RWPE1 (cell line): ENCODE results near the gene ABCC4.
A peak's percentile ranks its signal among the peaks of the same experiment; 100 is the strongest.

Experiments used
- CTCF ChIA-PET: fragments of 350-600 bp; sonication (Branson Sonifier 250); formaldehyde crosslinking; extraction: SDS; loops from one replicate; lab custom pipeline; 2021; lab: Yijun Ruan, JAX
- POLR2A ChIA-PET: fragments of 400-600 bp; formaldehyde crosslinking; extraction: SDS; loops from one replicate; lab custom pipeline; 2020; ENCODE audit warnings: antibody characterized with exemption; ENCODE audit not compliant: low non-redundant PET; lab: Yijun Ruan, JAX
- DNase-seq: peaks from one replicate; pipeline ENCODE4 v3.0.0; 2012; ENCODE audit warnings: low spot score
- H3K27ac ChIP-seq: fragments of 450-650 bp; 2 replicates; pipeline ENCODE4 v1.5.1; 2017
- CTCF ChIP-seq: fragments of 450-650 bp; conservative IDR thresholded peaks from 2 replicates; pipeline ENCODE4 v1.5.1; 2017; ENCODE audit warnings: low read depth, mild to moderate bottlenecking

The ABCC4 gene

DNA sequence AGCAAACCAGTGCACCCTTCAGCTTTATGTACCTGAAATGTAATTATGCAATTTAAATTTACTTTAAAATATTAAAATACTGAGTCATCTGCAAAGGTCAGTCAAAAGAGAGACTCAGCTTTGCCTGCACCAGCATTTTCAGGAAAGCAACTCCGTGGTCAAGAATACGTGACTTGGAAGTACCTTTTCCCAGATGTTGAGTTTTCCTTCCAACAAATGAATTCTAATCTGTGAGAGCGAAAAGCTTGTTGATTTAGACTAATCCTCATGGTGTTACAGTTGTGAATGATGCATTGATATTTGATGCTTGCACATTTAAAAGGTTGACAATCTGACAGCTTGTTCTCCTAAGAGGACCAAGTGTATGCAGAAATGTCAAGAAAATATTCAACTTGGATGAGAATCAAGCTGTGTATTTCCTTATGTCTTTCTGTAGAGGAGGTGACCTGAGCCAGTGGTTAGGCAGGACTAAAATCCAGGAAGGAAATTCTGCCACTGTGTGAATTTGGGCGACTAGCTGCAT is 270.4 kb downstream of the ABCC4 start:
- H3K27ac ChIP-seq, result no peak overlapping the region
- no peak for DNase-seq
- CTCF ChIA-PET, result interaction anchor here (0.6 to 0.7 kb wide), 2 partner anchors 53 to 380 kb away, joined by 3 read pairs; no protein-coding TSS in a partner anchor
- no peak for TF ChIP-seq CTCF
- POLR2A ChIA-PET, result no interaction called here

- TF ChIP-seq CTCF, result no peak
- no peak overlapping the region for H3K27ac ChIP-seq
- POLR2A ChIA-PET, result no interaction called here
- CTCF ChIA-PET, result no interaction called here
- no peak for DNase-seq
Measured at GRCh38 chr13:95027638-95028037, 273.6 kb downstream of the ABCC4 start.

- ChIA-PET CTCF (no interaction called here), POLR2A (no interaction called here)
- no peak for TF ChIP-seq CTCF
- H3K27ac ChIP-seq, result no peak overlapping the region
- no peak for DNase-seq
Measured at GRCh38 chr13:95025116-95025515, 276.1 kb downstream of the ABCC4 start.

- DNase-seq, result peak; percentile 12
- no peak for TF ChIP-seq CTCF
- CTCF ChIA-PET, result no interaction called here
- H3K27ac ChIP-seq, result no peak overlapping the region
- POLR2A ChIA-PET, result no interaction called here
Measured at GRCh38 chr13:95023405-95023804, 277.8 kb downstream of the ABCC4 start.

- CTCF ChIA-PET, result no interaction called here
- DNase-seq, result no peak
- no peak overlapping the region for H3K27ac ChIP-seq
- POLR2A ChIA-PET, result no interaction called here
- TF ChIP-seq CTCF, result no peak
Measured at GRCh38 chr13:95020298-95020987, 280.8 kb downstream of the ABCC4 start.

DNA sequence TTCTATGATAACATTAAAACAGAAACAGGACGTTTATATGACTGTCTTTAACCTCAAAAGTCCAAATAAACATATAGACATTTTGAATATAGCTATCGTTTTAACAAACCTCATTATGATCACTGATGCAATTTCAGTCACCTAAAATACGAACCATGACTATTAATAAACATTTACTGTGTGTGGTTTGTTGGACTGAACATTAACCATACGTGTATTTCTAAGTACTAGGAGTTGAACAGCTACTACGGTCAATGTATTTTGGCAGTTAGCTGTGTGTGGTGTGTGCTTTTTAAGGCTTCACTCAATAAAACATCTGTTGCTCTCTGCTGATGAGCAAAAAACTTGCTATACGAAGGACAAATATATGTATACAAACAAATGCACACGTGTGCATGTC is 281.4 kb downstream of the ABCC4 start:
- POLR2A ChIA-PET, result no interaction called here
- no peak for DNase-seq
- TF ChIP-seq CTCF, result no peak
- H3K27ac ChIP-seq, result no peak overlapping the region
- CTCF ChIA-PET, result no interaction called here
